Amniotic epithelial cell (primary cell): ENCODE data around the gene PATE3.

Source experiments
- DNase-seq: peaks from one replicate; pipeline ENCODE4 v3.0.0-alpha.2; 2010; ENCODE audit warnings: low read depth

The PATE3 gene, protein sequence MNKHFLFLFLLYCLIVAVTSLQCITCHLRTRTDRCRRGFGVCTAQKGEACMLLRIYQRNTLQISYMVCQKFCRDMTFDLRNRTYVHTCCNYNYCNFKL

DNA sequence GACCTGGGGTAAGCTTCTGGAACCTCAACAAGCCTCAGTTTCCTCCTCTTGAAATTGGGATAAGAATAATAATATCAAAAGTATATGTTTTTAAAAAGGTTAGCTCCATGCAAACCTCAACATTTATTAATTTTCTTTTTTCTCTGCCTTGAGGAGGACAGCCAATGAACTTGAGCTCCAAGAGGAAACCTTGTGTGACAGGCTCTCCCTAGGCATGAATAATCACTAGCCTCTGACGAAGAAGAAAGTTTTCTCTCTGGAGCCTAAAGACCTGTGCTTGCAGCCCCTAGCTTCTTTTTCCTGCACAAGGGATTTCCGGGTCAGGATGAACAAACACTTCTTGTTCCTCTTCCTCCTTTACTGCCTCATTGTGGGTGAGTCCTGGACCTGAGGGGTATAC lies at the start of gene PATE3:
Gene PATE3, plus strand, starts transcription at position 301 of the 400 bp plus-strand sequence. Its CDS starts 25 bp downstream, at position 326.
- no peak for DNase-seq

GRCh38 chr11:125740617-125741016 lies 47.3 kb upstream of the PATE3 start:
- no peak for DNase-seq

DNA sequence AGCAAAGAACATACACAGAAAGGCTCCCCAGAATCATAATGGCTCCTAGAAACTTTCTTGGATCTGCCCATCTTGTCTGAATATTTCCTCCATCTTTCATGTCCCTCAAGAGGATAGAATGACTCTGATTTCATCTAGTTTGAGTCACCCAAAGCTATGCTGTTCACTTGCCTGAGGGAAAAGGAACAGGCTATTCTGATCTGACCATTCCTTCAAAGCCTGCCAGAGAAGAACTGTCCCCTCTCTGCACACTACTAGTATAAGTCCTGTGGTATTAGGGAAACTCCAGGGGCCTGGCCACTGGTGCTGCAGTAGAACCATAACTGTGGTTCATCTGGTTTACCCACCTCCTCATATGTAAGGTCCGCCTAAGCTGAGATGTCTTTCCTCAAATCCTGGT lies 44.2 kb upstream of the PATE3 start:
- no peak for DNase-seq

GRCh38 chr11:125745979-125746378 lies 41.9 kb upstream of the PATE3 start, which contains the start of gene PATE1:
Gene PATE1, plus strand, starts transcription at chr11:125746279. Its CDS starts 26 bp downstream, at chr11:125746305.
- no peak for DNase-seq

DNA sequence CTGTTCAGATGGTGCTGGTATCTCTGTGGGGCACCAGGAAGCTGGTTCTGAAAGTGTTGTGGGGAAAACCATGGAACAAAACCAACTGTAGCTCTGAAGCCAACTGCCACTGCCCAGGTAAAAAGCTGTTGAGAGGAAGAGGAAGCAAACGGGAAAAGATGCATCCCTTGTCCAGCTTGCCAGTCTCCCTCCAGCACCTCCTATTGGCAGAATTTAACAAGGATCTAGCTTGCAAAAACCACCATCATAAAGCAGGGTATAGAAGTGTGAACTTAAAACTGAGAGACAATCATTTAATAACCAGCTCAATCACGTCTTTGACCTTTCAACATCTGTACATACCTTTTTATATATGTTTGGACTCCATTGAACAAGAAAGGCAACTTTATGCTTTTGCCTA lies 37.3 kb upstream of the PATE3 start:
- no peak for DNase-seq

- DNase-seq: no peak
These were observed 31.9 kb upstream of the PATE3 start for GRCh38 chr11:125756050-125756449.

GRCh38 chr11:125762445-125762844 lies 25.5 kb upstream of the PATE3 start:
- DNase-seq: no peak

- DNase-seq: no peak
These were observed 24.4 kb upstream of the PATE3 start for GRCh38 chr11:125763483-125763882.

- no peak for DNase-seq
These were observed 21.7 kb upstream of the PATE3 start for GRCh38 chr11:125766251-125766650.

- DNase-seq: no peak
These were observed 19.4 kb upstream of the PATE3 start for GRCh38 chr11:125768336-125769046.

DNA sequence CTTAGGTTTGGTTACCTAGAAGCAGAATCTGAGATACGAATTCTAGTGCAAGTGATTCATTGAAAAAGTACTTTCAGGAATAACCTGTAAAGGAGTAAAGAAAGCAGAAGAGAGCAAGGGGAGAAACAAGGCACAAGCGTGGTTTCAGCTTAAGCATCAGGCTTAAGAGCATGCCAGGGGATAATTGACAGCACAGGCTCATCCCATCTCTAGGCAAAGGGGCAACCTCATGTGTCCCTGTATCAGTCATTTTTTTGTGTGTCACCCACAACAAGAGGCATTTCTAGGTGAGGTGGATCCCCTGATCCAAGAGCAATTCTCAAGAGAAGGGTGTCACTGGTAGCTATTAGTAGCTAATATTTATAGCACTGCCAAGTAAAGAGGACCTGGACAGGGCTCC lies 17.3 kb upstream of the PATE3 start:
- DNase-seq: no peak

DNA sequence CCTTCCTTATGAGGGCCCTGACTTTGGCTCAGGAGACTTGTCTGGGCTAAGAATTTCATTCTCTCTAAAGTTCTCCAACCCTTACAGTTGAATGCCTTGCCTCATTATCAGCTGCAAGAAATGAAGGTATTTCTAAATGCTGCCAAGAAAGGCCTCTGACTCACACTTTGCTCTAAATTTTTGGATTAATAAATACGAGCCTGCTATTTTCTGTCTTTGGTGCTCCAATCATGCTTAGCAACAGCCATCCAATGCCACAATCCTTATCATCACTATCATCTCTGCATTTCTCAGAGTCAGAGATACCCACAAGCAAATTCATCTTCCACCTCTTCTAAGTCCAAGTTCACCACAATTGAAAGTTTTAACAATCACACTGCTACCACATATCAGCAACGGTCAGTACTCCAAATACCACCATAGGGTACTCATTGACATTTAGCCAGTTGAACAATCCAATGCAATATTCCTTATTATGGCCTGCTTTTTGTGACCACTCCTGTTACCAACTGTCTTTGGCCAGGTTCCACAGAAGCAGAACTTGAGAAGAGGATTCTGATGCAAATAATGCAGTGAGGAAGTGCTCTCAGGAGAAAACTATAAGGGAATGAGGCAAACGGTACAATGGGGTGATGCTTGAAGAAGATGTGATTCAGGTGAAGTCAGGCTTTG lies 15.0 kb upstream of the PATE3 start:
- DNase-seq: peak; percentile 74

- DNase-seq: peak; percentile 41
These were observed 14.4 kb upstream of the PATE3 start for GRCh38 chr11:125773516-125773915.

- DNase-seq: no peak
These were observed 10.6 kb upstream of the PATE3 start for GRCh38 chr11:125777309-125777708.

DNA sequence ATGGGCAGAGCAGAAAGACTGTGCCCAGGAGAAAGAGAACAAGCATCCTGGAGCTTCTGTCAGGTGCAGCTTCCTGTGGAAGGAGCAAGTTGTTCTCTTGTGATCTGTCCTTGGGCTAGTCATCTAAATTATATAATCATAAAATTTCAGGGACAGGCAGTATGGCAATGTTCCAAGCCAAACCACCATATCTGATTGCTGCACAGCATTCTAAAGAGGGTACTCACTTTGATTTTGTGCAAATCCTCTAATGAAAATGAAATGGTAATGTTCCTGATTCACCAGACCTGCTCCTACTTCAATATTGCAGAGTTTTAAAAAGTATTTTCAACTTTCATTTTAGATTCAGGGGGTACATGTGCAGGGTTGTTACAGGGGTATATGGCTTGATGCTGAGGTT lies 9.2 kb upstream of the PATE3 start, which contains the start of gene PATE2:
Gene PATE2, minus strand, starts transcription at position 101 of the 400 bp plus-strand sequence. Its CDS starts 55 bp downstream, at position 46.
- DNase-seq: no peak

DNA sequence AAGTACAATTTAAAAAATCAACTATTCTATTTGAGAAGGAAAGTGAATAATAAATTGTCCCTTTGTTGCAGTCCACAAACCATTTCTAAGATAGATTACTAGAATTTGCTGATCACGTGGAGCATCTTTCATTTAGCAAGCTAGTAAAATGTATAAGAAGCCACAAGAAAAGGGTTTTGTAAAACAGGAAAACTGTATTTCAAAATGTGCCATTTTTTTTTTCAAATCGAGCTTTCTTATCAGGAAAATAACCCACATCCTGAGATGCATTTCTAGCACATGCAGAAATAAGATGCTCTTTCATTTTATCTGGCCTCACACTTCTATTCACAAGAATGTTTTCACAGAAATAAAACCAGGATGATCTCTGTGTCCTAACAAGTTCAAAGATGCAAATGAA lies 3.2 kb upstream of the PATE3 start:
- DNase-seq: no peak

GRCh38 chr11:125790825-125791224 lies 2.9 kb downstream of the PATE3 start:
- no peak for DNase-seq

DNA sequence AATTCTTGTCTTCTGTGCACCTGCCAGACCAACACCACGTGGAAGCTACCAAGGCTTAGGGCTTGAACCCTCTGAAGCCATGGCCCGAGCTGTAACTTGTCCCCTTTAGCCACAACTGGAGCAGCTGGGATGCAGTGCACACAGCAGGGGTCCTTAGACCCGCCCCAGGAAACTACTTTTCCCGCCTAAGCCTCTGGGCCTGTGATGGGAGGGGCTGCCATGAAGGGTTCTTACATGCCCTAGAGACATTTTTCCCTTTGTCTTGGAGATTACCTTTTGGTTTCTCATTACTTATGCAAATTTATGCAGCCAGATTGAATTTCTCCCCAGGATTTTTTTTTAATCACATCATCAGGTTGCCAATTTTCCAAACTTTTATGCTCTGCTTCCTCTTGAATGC lies 9.7 kb downstream of the PATE3 start:
- no peak for DNase-seq

GRCh38 chr11:125799808-125800207 lies 11.9 kb downstream of the PATE3 start:
- no peak for DNase-seq

GRCh38 chr11:125802387-125802786 lies 14.5 kb downstream of the PATE3 start:
- DNase-seq: no peak

DNA sequence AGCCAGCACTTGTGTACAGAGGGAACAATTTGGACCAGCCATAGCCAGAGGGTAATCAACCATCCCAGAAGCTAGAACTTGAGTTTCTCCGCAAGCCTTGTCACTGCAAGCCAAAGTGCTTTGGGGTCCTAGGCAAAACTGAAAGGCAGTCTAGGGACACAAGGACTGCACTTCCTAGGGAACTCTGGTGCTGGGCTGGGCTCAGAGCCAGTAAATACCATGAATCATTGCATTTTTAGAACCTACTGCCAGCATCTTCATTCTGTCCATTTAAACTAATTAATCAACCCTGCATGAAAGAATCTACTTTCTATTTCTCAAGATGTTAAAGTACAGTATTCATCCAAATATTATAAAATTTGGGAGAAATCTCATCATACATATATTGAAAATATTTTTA lies 20.0 kb downstream of the PATE3 start:
- DNase-seq: no peak

- no peak for DNase-seq
These were observed 45.1 kb downstream of the PATE3 start, which contains the start of gene PATE4 for GRCh38 chr11:125833016-125833415. Gene PATE4, plus strand, starts transcription at chr11:125833316. Its CDS starts 44 bp downstream, at chr11:125833360.

DNA sequence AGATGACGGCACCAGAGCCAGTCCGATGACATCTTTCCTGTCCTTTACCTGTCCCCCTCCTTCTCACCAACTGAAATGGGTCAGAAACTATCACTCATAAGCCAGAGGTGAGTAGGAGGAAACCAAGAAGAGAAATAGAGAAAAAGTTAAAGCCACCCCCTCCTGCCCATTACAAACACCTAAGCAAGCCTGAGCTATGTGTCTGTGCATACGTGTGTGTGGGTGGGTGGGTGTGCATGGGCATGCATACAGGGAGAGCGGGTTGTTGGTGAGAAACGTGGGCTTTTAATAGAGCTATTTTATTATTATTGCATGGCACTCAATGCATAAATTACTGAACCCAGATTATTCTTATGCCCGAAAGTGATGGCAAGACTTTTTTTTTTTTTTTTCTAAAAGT lies 47.8 kb downstream of the PATE3 start:
- no peak for DNase-seq
